IMR-90 (cell line): ENCODE results near the gene FKBP11. TPM values are rescaled to one million over a fixed set of nuclear protein-coding genes. Genes with fewer than 3 reads are reported as not detected.

ENCODE experiments used
- ATAC-seq: fragments of 200-7000 bp; cut with Tn5 transposase; 2 replicates; pipeline ENCODE4 v1.9.1; 2020; ENCODE audit warnings: low read depth, mild to moderate bottlenecking, moderate library complexity
- BruUV-seq: library from RNA; stranded (reverse); fragments of 400-500 nt; replicated peaks from 2 replicates; lab custom pipeline; 2021; lab: Mats Ljungman, UMichigan
- CTCF ChIA-PET: fragments of 300-600 bp; formaldehyde crosslinking; extraction: SDS; loops from one replicate; lab custom pipeline; 2021; ENCODE audit warnings: antibody characterized with exemption; lab: Yijun Ruan, JAX
- POLR2A ChIA-PET: fragments of 300-600 bp; sonication (Branson Sonifier 250); formaldehyde crosslinking; loops from one replicate; lab custom pipeline; 2022; ENCODE audit warnings: antibody characterized with exemption; ENCODE audit not compliant: unreplicated experiment; lab: Charles Lee
- DNase-seq: peaks from one replicate; pipeline ENCODE4 v3.0.0; 2013
- H2AFZ ChIP-seq: replicated peaks from 2 replicates; pipeline ENCODE3; 2013; ENCODE audit warnings: low read length, mild to moderate bottlenecking; ENCODE audit not compliant: poor library complexity
- H2AK5ac ChIP-seq: 2 replicates; pipeline ENCODE4 v1.6.1; 2013; ENCODE audit warnings: low read depth, low read length, inconsistent platforms
- H2AK9ac ChIP-seq: replicated peaks from 2 replicates; pipeline ENCODE3; 2013; ENCODE audit warnings: mild to moderate bottlenecking, low read depth, low read length, moderate library complexity; ENCODE audit not compliant: poor library complexity
- H2BK120ac ChIP-seq: 2 replicates; pipeline ENCODE4 v1.6.1; 2013; ENCODE audit warnings: low read depth, low read length, inconsistent platforms
- H2BK15ac ChIP-seq: 3 replicates; pipeline ENCODE4 v1.6.1; 2013; ENCODE audit warnings: low read depth, low read length, inconsistent platforms
- H2BK20ac ChIP-seq: 2 replicates; pipeline ENCODE4 v1.6.1; 2013; ENCODE audit warnings: low read depth, mild to moderate bottlenecking, inconsistent platforms, low read length, moderate library complexity
- H2BK5ac ChIP-seq: 2 replicates; pipeline ENCODE4 v1.6.1; 2013; ENCODE audit warnings: mild to moderate bottlenecking, low read depth, low read length, inconsistent platforms; ENCODE audit not compliant: poor library complexity, severe bottlenecking
- H3K14ac ChIP-seq: replicated peaks from 2 replicates; pipeline ENCODE4 v1.6.1; 2013; ENCODE audit warnings: low read depth, low read length, inconsistent platforms
- H3K18ac ChIP-seq: 2 replicates; pipeline ENCODE4 v1.6.1; 2013; ENCODE audit warnings: low read depth, low read length, control low read depth
- H3K23ac ChIP-seq: 2 replicates; pipeline ENCODE4 v1.6.1; 2013; ENCODE audit warnings: low read depth, low read length, inconsistent platforms
- H3K27ac ChIP-seq: 2 replicates; pipeline ENCODE4 v1.5.1; 2013; ENCODE audit warnings: mild to moderate bottlenecking, control low read depth, low read length; ENCODE audit not compliant: insufficient read depth
- H3K27me3 ChIP-seq: 2 replicates; pipeline ENCODE4 v1.6.1; 2013; ENCODE audit warnings: low read length; ENCODE audit not compliant: control insufficient read depth, insufficient read depth
- H3K36me3 ChIP-seq: 2 replicates; pipeline ENCODE4 v1.6.1; 2013; ENCODE audit warnings: low read length, mixed read lengths; ENCODE audit not compliant: control insufficient read depth, insufficient read depth
- H3K4ac ChIP-seq: 2 replicates; pipeline ENCODE4 v1.6.1; 2013; ENCODE audit warnings: low read depth, low read length, inconsistent platforms
- H3K4me1 ChIP-seq: 2 replicates; pipeline ENCODE4 v1.6.1; 2013; ENCODE audit warnings: low read length, mixed read lengths; ENCODE audit not compliant: control insufficient read depth, insufficient read depth
- H3K4me2 ChIP-seq: 2 replicates; pipeline ENCODE4 v1.6.1; 2013; ENCODE audit warnings: low read depth, mild to moderate bottlenecking, control low read depth, low read length, moderate library complexity
- H3K4me3 ChIP-seq: 2 replicates; pipeline ENCODE4 v1.5.1; 2013; ENCODE audit warnings: low read depth, mild to moderate bottlenecking, control low read depth, low read length, moderate library complexity; ENCODE audit not compliant: insufficient read depth
- H3K56ac ChIP-seq: 2 replicates; pipeline ENCODE4 v1.6.1; 2013; ENCODE audit warnings: low read length, inconsistent platforms; ENCODE audit not compliant: insufficient read depth; ENCODE audit errors: extremely low read depth
- H3K79me1 ChIP-seq, 2 experiments: 2 replicates each; pipeline ENCODE4 v1.6.1; 2013; ENCODE audit warnings: low read length in 2 of 2, inconsistent platforms in 1 of 2, low read depth in 1 of 2
- H3K9ac ChIP-seq: 2 replicates; pipeline ENCODE4 v1.6.1; 2013; ENCODE audit warnings: low read depth, low read length, control low read depth
- H3K9me1 ChIP-seq: 2 replicates; pipeline ENCODE4 v1.6.1; 2013; ENCODE audit warnings: low read length, inconsistent platforms; ENCODE audit not compliant: insufficient read depth
- H3K9me3 ChIP-seq: 2 replicates; pipeline ENCODE4 v1.6.1; 2013; ENCODE audit warnings: low read length; ENCODE audit not compliant: control insufficient read depth, insufficient read depth
- H4K20me1 ChIP-seq: 2 replicates; pipeline ENCODE4 v1.6.1; 2013; ENCODE audit warnings: low read length, inconsistent platforms; ENCODE audit not compliant: insufficient read depth
- H4K5ac ChIP-seq: 2 replicates; pipeline ENCODE4 v1.6.1; 2013; ENCODE audit warnings: mild to moderate bottlenecking, low read depth, low read length, control low read depth
- H4K8ac ChIP-seq, 2 experiments: 2 replicates each; pipeline ENCODE4 v1.6.1; 2013; ENCODE audit warnings: low read depth in 2 of 2, low read length in 2 of 2, control low read depth in 1 of 2, inconsistent platforms in 1 of 2
- H4K91ac ChIP-seq: 2 replicates; pipeline ENCODE4 v1.6.1; 2013; ENCODE audit warnings: low read depth, low read length, inconsistent platforms; ENCODE audit not compliant: insufficient read depth
- BHLHE40 ChIP-seq: fragments of 150-350 bp; IDR thresholded peaks from 2 replicates; pipeline ENCODE4 v1.6.1; 2016; ENCODE audit warnings: mild to moderate bottlenecking, low read depth, low read length
- FOS ChIP-seq: fragments of 150-350 bp; IDR thresholded peaks from 2 replicates; pipeline ENCODE4 v1.6.1; 2016; ENCODE audit warnings: low read depth, low read length
- MAFK ChIP-seq: IDR thresholded peaks from 2 replicates; pipeline ENCODE4 v1.6.1; 2012; ENCODE audit warnings: low read depth, low read length, improper control_type of control experiment
- MAZ ChIP-seq: IDR thresholded peaks from 2 replicates; pipeline ENCODE4 v1.6.1; 2012; ENCODE audit warnings: low read depth, mild to moderate bottlenecking, low read length, improper control_type of control experiment, moderate library complexity, borderline replicate concordance
- MXI1 ChIP-seq: IDR thresholded peaks from 2 replicates; pipeline ENCODE4 v1.6.1; 2012; ENCODE audit warnings: low read depth, mild to moderate bottlenecking, low read length, moderate library complexity, borderline replicate concordance
- NFE2L2 ChIP-seq: fragments of 150-350 bp; IDR thresholded peaks from 2 replicates; pipeline ENCODE4 v1.6.1; 2016; ENCODE audit warnings: low read depth, mild to moderate bottlenecking, low read length
- POLR2A ChIP-seq: IDR thresholded peaks from 2 replicates; pipeline ENCODE4 v1.6.1; 2012; ENCODE audit warnings: mild to moderate bottlenecking, low read depth, low read length
- RAD21 ChIP-seq: IDR thresholded peaks from 2 replicates; pipeline ENCODE4 v1.6.1; 2012; ENCODE audit warnings: low read length, improper control_type of control experiment
- SMC3 ChIP-seq: fragments of 150-350 bp; IDR thresholded peaks from 2 replicates; pipeline ENCODE4 v1.6.1; 2016; ENCODE audit warnings: low read depth, mild to moderate bottlenecking, antibody characterized with exemption, low read length, moderate library complexity
- WGBS, 2 experiments: methylation state at CpG; one replicate each; pipeline versions ENCODE4 v1.1.5 to v1.1.7; 2013; ENCODE audit warnings: missing lambda C conversion rate in 2 of 2; ENCODE audit not compliant: insufficient read length in 1 of 2; ENCODE audit errors: extremely low coverage in 2 of 2; 5-methylcytosine and 5-hydroxymethylcytosine counted together
- dilution Hi-C: fragments of 300-500 bp; cut with HindIII; formaldehyde crosslinking; loops from one replicate; pipeline ENCODE4 v1.14.3; 2018; ENCODE audit warnings: low sequenced_read_pairs; ENCODE audit not compliant: unreplicated experiment
- in situ Hi-C: fragments of 300-500 bp; cut with MboI; formaldehyde crosslinking; loops from 3 replicates; pipeline ENCODE4 v1.14.3; 2019; ENCODE audit warnings: low sequenced_read_pairs, inconsistent platforms, mixed read lengths
- intact Hi-C: fragments of 100-400 bp; cut with micrococcal nuclease; formaldehyde crosslinking; loops from 2 replicates; pipeline ENCODE4 v1.10.0; 2022
- polyA plus RNA-seq, 3 experiments: library from polyadenylated mRNA; depleted of rRNA; stranded (reverse); fragments of >200 nt; gene quantifications; 2 replicates each; pipeline ENCODE4 v1.2.3, GENCODE V29; 2012; ENCODE audit warnings: low replicate concordance in 1 of 3
- total RNA-seq: library from RNA; depleted of rRNA; stranded (reverse); fragments of >200 nt; gene quantifications from 2 replicates; pipeline ENCODE4 v1.2.3, GENCODE V29; 2012
- TF ChIP-seq, protein P1 (sequence below): fragments of 150-350 bp; IDR thresholded peaks from 2 replicates; pipeline ENCODE4 v1.6.1; 2016; ENCODE audit warnings: low read depth, mild to moderate bottlenecking, low read length, moderate library complexity, borderline replicate concordance
- TF ChIP-seq, protein P2 (sequence below): fragments of 150-350 bp; IDR thresholded peaks from 2 replicates; pipeline ENCODE4 v1.6.1; 2017; ENCODE audit warnings: mild to moderate bottlenecking, antibody characterized with exemption, low read length, low read depth
- TF ChIP-seq, protein P3 (sequence below): conservative IDR thresholded peaks from 2 replicates; pipeline ENCODE4 v1.5.1; 2012; ENCODE audit warnings: mild to moderate bottlenecking, low read depth, low read length, improper control_type of control experiment

Gene FKBP11
- total and polyA plus RNA-seq, 2 of the 4 experiments (the other 2 are of a cell fraction) = 5.0 to 40.0 TPM

GRCh38 chr12:48966177-48966895 is 41.0 kb upstream of the FKBP11 start:
- in situ Hi-C loops (no loop called here), intact Hi-C loops (no loop called here), dilution Hi-C loops (no loop called here)
- no peaks in the 10 kb centered on the region for H4K20me1 ChIP-seq
- no peak for TF ChIP-seq MXI1
- TF ChIP-seq, protein P1, sequence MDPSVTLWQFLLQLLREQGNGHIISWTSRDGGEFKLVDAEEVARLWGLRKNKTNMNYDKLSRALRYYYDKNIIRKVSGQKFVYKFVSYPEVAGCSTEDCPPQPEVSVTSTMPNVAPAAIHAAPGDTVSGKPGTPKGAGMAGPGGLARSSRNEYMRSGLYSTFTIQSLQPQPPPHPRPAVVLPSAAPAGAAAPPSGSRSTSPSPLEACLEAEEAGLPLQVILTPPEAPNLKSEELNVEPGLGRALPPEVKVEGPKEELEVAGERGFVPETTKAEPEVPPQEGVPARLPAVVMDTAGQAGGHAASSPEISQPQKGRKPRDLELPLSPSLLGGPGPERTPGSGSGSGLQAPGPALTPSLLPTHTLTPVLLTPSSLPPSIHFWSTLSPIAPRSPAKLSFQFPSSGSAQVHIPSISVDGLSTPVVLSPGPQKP = no peak
- TF ChIP-seq, protein P2, sequence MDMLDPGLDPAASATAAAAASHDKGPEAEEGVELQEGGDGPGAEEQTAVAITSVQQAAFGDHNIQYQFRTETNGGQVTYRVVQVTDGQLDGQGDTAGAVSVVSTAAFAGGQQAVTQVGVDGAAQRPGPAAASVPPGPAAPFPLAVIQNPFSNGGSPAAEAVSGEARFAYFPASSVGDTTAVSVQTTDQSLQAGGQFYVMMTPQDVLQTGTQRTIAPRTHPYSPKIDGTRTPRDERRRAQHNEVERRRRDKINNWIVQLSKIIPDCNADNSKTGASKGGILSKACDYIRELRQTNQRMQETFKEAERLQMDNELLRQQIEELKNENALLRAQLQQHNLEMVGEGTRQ = no peak
- no peak for TF ChIP-seq BHLHE40
- TF ChIP-seq SMC3 = no peak
- no peak for TF ChIP-seq POLR2A
- TF ChIP-seq MAZ = no peak
- TF ChIP-seq RAD21 = no peak
- TF ChIP-seq FOS = no peak
- TF ChIP-seq, protein P3, sequence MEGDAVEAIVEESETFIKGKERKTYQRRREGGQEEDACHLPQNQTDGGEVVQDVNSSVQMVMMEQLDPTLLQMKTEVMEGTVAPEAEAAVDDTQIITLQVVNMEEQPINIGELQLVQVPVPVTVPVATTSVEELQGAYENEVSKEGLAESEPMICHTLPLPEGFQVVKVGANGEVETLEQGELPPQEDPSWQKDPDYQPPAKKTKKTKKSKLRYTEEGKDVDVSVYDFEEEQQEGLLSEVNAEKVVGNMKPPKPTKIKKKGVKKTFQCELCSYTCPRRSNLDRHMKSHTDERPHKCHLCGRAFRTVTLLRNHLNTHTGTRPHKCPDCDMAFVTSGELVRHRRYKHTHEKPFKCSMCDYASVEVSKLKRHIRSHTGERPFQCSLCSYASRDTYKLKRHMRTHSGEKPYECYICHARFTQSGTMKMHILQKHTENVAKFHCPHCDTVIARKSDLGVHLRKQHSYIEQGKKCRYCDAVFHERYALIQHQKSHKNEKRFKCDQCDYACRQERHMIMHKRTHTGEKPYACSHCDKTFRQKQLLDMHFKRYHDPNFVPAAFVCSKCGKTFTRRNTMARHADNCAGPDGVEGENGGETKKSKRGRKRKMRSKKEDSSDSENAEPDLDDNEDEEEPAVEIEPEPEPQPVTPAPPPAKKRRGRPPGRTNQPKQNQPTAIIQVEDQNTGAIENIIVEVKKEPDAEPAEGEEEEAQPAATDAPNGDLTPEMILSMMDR = no peak
- TF ChIP-seq NFE2L2 = no peak
- no peak for TF ChIP-seq MAFK
- no peak overlapping the region for H3K56ac ChIP-seq
- H3K4me1 ChIP-seq = peaks cover 4% of the 10 kb centered on the region; the same call in 1 of the 2 replicates
- no peak overlapping the region for H2AK5ac ChIP-seq
- H3K9me3 ChIP-seq = no peaks in the 10 kb centered on the region
- no peak overlapping the region for H4K5ac ChIP-seq
- ChIA-PET CTCF (interaction anchor here (1.2 kb wide), 1 partner anchor 11 kb away, joined by 4 read pairs; the partner anchor contains the start of gene WNT1), POLR2A (no interaction called here)
- no peak overlapping the region for H2AFZ ChIP-seq
- no peaks in the 10 kb centered on the region for H3K36me3 ChIP-seq
- no peaks in the 10 kb centered on the region for H3K9me1 ChIP-seq
- H3K27ac ChIP-seq = no peak overlapping the region
- H3K27me3 ChIP-seq = peaks cover 64% of the 10 kb centered on the region
- ATAC-seq = no peak
- H4K91ac ChIP-seq = no peak overlapping the region
- H2AK9ac ChIP-seq = no peak overlapping the region
- H2BK20ac ChIP-seq = no peak overlapping the region
- H2BK15ac ChIP-seq = no peak overlapping the region
- no peak overlapping the region for H4K8ac ChIP-seq
- no peak overlapping the region for H3K4me3 ChIP-seq
- 40% methylated on average over 6 of the region's 20 CpGs; no CpG with 5 or more reads in 1 of the 2 experiments for WGBS, 2 experiments
- DNase-seq = no peak
- no peak overlapping the region for H3K4ac ChIP-seq
- H2BK5ac ChIP-seq = no peak overlapping the region
- no peak overlapping the region for H2BK120ac ChIP-seq
- BruUV-seq = no TSS peak
- H3K14ac ChIP-seq = no peak overlapping the region
- no peaks in the 10 kb centered on the region for H3K79me1 ChIP-seq
- no peak overlapping the region for H3K9ac ChIP-seq
- no peak overlapping the region for H3K23ac ChIP-seq
- no peak overlapping the region for H3K18ac ChIP-seq
- no peak overlapping the region for H3K4me2 ChIP-seq
